ENCODE results near the gene CBARP.
A peak's percentile ranks its signal among the peaks of the same experiment; 100 is the strongest.

- TF ChIP-seq CTCF (IDR thresholded peaks at IDR 0.05 in 2 of 3, conservative IDR thresholded peaks at IDR 0.05 in 1 of 3; ENCODE audit: borderline replicate concordance in 1 of 3, insufficient read depth in 1 of 3, low read depth in 2 of 3, low read length in 2 of 3): no peak
- peak; percentile 35; the same call in 1 of the 2 replicates for TF ChIP-seq POLR2AphosphoS5 (IDR thresholded peaks at IDR 0.05; ENCODE audit: low read depth, low read length)
- TF ChIP-seq CEBPB (IDR thresholded peaks at IDR 0.05; ENCODE audit: low read depth): no peak
- TF ChIP-seq ATF3 (IDR thresholded peaks at IDR 0.05): no peak
- TF ChIP-seq POLR2A (IDR thresholded peaks at IDR 0.05; ENCODE audit: borderline replicate concordance, extremely low read depth, insufficient read depth, insufficient read length): no peak
- no peak for TF ChIP-seq REST (IDR thresholded peaks at IDR 0.05; ENCODE audit: low read depth)
- peak; percentile 98; the same call in 1 of the 2 replicates for TF ChIP-seq EGR1 (IDR thresholded peaks at IDR 0.05; ENCODE audit: low read depth)
- TF ChIP-seq JUND (IDR thresholded peaks at IDR 0.05): no peak
These were observed 38.3 kb upstream of the CBARP start for GRCh38 chr19:1275976-1276627.
